GM10248 (cell line): ENCODE measurements around the gene CUX1.
"Not testable (repeated sequence)": the region's sequence is repeated elsewhere in the genome, so short reads cannot be mapped to it uniquely, and the experiment has no call there.

ENCODE experiments used
- CTCF ChIA-PET: fragments of 300-600 bp; sonication (Branson Sonifier 250); formaldehyde crosslinking; extraction: SDS; loops from one replicate; lab custom pipeline; 2021; ENCODE audit warnings: antibody characterized with exemption; lab: Yijun Ruan, JAX
- POLR2A ChIA-PET: fragments of 350-650 bp; sonication (Branson Sonifier 250); formaldehyde crosslinking; extraction: SDS; loops from one replicate; lab custom pipeline; 2020; ENCODE audit warnings: antibody characterized with exemption; lab: Yijun Ruan, JAX
- DNase-seq: peaks from one replicate; pipeline ENCODE4 v3.0.0; 2012; ENCODE audit errors: extremely low spot score
- CTCF ChIP-seq: IDR thresholded peaks from 2 replicates; pipeline ENCODE4 v1.5.1; 2012; ENCODE audit warnings: mild to moderate bottlenecking, low read depth; ENCODE audit errors: extremely low read depth, missing control alignments, control extremely low read depth

CUX1 gene

GRCh38 chr7:102047167-102047566 lies 229.7 kb downstream of the CUX1 start:
- no peak for TF ChIP-seq CTCF
- no peak for DNase-seq
- ChIA-PET POLR2A (no interaction called here), CTCF (interaction anchor here (1.3 to 1.9 kb wide), 3 partner anchors 8 to 91 kb away, joined by 3 to 6 read pairs (median 4); no protein-coding TSS in a partner anchor)

DNA sequence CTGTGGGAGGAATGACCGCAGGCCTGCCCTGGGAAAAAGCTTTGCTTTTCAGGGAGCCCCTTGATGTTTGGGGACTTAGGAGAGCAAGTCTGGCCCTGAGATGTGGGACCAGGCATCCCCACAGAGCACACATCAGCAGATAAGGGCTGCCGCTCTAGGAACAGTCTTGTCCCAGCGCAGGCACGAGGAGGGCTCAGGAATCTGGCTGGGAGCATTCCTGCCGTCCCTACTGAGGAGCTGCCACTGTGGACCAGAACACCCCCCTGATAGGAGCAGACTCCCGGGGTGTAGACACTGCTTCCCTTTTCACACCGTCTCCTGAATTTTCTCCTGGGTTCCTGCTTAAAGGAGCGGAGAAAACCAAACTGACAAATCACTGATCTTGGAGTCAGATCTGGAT lies 232.3 kb downstream of the CUX1 start:
- no peak for DNase-seq
- TF ChIP-seq CTCF: no peak
- CTCF ChIA-PET: interaction anchor here (0.9 to 1.2 kb wide), 2 partner anchors 14 to 87 kb away, joined by 3 to 4 read pairs; no protein-coding TSS in a partner anchor
- POLR2A ChIA-PET: no interaction called here

GRCh38 chr7:102050864-102051460 lies 233.5 kb downstream of the CUX1 start:
- ChIA-PET POLR2A (no interaction called here), CTCF (interaction anchor here (1.2 kb wide), 1 partner anchor 15 kb away, joined by 4 read pairs; no protein-coding TSS in a partner anchor)
- DNase-seq: no peak
- no peak for TF ChIP-seq CTCF

DNA sequence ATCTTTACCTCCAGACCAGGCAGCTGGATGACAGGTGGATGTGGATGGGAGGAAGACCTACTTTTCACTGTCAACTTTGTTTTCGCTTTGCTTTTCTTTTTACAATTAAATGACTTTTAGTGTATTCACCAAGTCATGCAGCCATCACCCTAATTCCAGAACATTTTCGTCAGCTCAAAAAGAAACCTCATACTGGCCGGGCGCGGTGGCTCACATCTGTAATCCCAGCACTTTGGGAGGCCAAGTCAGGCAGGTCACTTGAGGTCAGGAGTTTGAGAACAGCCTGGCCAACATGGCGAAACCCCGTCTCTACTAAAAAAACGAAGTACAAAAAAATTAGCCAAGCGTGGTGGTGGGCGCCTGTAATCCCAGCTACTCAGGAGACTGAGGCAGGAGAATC lies 234.3 kb downstream of the CUX1 start:
- POLR2A ChIA-PET, DNase-seq, CTCF ChIA-PET: not testable (repeated sequence)

GRCh38 chr7:102054158-102054557 lies 236.7 kb downstream of the CUX1 start:
- POLR2A ChIA-PET: no interaction called here
- CTCF ChIA-PET: interaction anchor here (0.9 to 1.5 kb wide), 4 partner anchors 16 to 63 kb away, joined by 3 to 5 read pairs (median 4); no protein-coding TSS in a partner anchor
- TF ChIP-seq CTCF: no peak
- no peak for DNase-seq

GRCh38 chr7:102055181-102055976 lies 238.0 kb downstream of the CUX1 start:
- no peak for TF ChIP-seq CTCF
- no peak for DNase-seq
- ChIA-PET POLR2A (no interaction called here), CTCF (interaction anchor here (1.4 to 2.1 kb wide), 6 partner anchors 9 to 62 kb away, joined by 4 to 8 read pairs (median 6); no protein-coding TSS in a partner anchor)

GRCh38 chr7:102059524-102059923 lies 242.1 kb downstream of the CUX1 start:
- POLR2A ChIA-PET: interaction anchor here (0.6 kb wide), 1 partner anchor 252 kb away, joined by 5 read pairs; no protein-coding TSS in a partner anchor
- CTCF ChIA-PET: interaction anchor here (1.7 kb wide), 1 partner anchor 203 kb away, joined by 6 read pairs; no protein-coding TSS in a partner anchor
- DNase-seq: no peak
- TF ChIP-seq CTCF: no peak
